H9 (cell line): ENCODE measurements around the gene SLC44A2. TPM values are rescaled to one million over a fixed set of nuclear protein-coding genes. Genes with fewer than 3 reads are reported as not detected.

ENCODE experiments used
- DNase-seq: peaks from one replicate; pipeline ENCODE4 v3.0.0-alpha.2; 2017
- H2AFZ ChIP-seq: one replicate; pipeline ENCODE4 v1.6.1; 2013; ENCODE audit warnings: mild to moderate bottlenecking, low read length, control low read depth, moderate library complexity
- H2AK5ac ChIP-seq: 2 replicates; pipeline ENCODE4 v1.6.1; 2013; ENCODE audit warnings: low read length, control low read depth, mixed read lengths; ENCODE audit not compliant: insufficient read length
- H2BK120ac ChIP-seq: one replicate; pipeline ENCODE4 v1.6.1; 2013; ENCODE audit warnings: low read depth, mild to moderate bottlenecking, low read length, control low read depth, inconsistent platforms; ENCODE audit not compliant: poor library complexity, severe bottlenecking
- H2BK12ac ChIP-seq: 2 replicates; pipeline ENCODE4 v1.6.1; 2013; ENCODE audit warnings: low read length, control low read depth, mixed read lengths, low read depth; ENCODE audit not compliant: insufficient read length
- H2BK15ac ChIP-seq: 2 replicates; pipeline ENCODE4 v1.6.1; 2013; ENCODE audit warnings: low read depth, low read length, control low read depth
- H2BK20ac ChIP-seq: one replicate; pipeline ENCODE4 v1.6.1; 2013; ENCODE audit warnings: low read depth, mild to moderate bottlenecking, low read length, control low read depth, inconsistent platforms; ENCODE audit not compliant: poor library complexity, severe bottlenecking
- H2BK5ac ChIP-seq: 2 replicates; pipeline ENCODE4 v1.6.1; 2013; ENCODE audit warnings: low read length, control low read depth, mixed read lengths; ENCODE audit not compliant: insufficient read length
- H3K14ac ChIP-seq: 2 replicates; pipeline ENCODE4 v1.6.1; 2013; ENCODE audit warnings: low read length, control low read depth; ENCODE audit not compliant: insufficient read depth
- H3K18ac ChIP-seq: 2 replicates; pipeline ENCODE4 v1.6.1; 2013; ENCODE audit warnings: low read depth, mild to moderate bottlenecking, mixed read lengths, low read length, control low read depth; ENCODE audit not compliant: insufficient read length
- H3K23ac ChIP-seq: 2 replicates; pipeline ENCODE4 v1.6.1; 2013; ENCODE audit warnings: low read length, control low read depth, mixed read lengths, low read depth; ENCODE audit not compliant: insufficient read length
- H3K23me2 ChIP-seq: 2 replicates; pipeline ENCODE4 v1.6.1; 2013; ENCODE audit warnings: low read depth, mild to moderate bottlenecking, mixed read lengths, low read length, control low read depth; ENCODE audit not compliant: insufficient read length, poor library complexity, severe bottlenecking
- H3K27ac ChIP-seq: 2 replicates; pipeline ENCODE4 v1.5.1; 2013; ENCODE audit warnings: low read length, control low read depth, mixed read lengths, low read depth; ENCODE audit not compliant: insufficient read length
- H3K27me3 ChIP-seq: 2 replicates; pipeline ENCODE4 v1.6.1; 2013; ENCODE audit warnings: low read length, control low read depth, inconsistent platforms; ENCODE audit not compliant: insufficient read depth
- H3K4ac ChIP-seq: 2 replicates; pipeline ENCODE4 v1.6.1; 2013; ENCODE audit warnings: low read depth, mild to moderate bottlenecking, control low read depth, inconsistent platforms, low read length, moderate library complexity
- H3K4me1 ChIP-seq: 2 replicates; pipeline ENCODE4 v1.6.1; 2013; ENCODE audit warnings: low read length, control low read depth, inconsistent platforms; ENCODE audit not compliant: insufficient read depth
- H3K4me2 ChIP-seq: 2 replicates; pipeline ENCODE4 v1.6.1; 2013; ENCODE audit warnings: low read length, control low read depth, mixed read lengths; ENCODE audit not compliant: insufficient read length, insufficient read depth
- H3K56ac ChIP-seq: 2 replicates; pipeline ENCODE4 v1.6.1; 2013; ENCODE audit warnings: low read depth, mild to moderate bottlenecking, mixed read lengths, low read length, control low read depth; ENCODE audit not compliant: insufficient read length
- H3K79me1 ChIP-seq: 2 replicates; pipeline ENCODE4 v1.6.1; 2013; ENCODE audit warnings: low read depth, mild to moderate bottlenecking, moderate library complexity, low read length, control low read depth, inconsistent platforms; ENCODE audit not compliant: insufficient read depth, poor library complexity, severe bottlenecking
- H3K79me2 ChIP-seq: 2 replicates; pipeline ENCODE4 v1.6.1; 2013; ENCODE audit warnings: low read length, control low read depth, inconsistent platforms; ENCODE audit not compliant: insufficient read depth
- H3K9ac ChIP-seq: 2 replicates; pipeline ENCODE4 v1.6.1; 2013; ENCODE audit warnings: low read length, control low read depth, mixed read lengths; ENCODE audit not compliant: insufficient read length; ENCODE audit errors: extremely low read depth
- H3K9me3 ChIP-seq: one replicate; pipeline ENCODE4 v1.6.1; 2013; ENCODE audit warnings: low read depth, low read length, inconsistent platforms; ENCODE audit not compliant: control insufficient read depth
- H3T11ph ChIP-seq: one replicate; pipeline ENCODE4 v1.6.1; 2013; ENCODE audit warnings: mild to moderate bottlenecking, low read length, control low read depth, inconsistent platforms
- H4K20me1 ChIP-seq: one replicate; pipeline ENCODE4 v1.6.1; 2013; ENCODE audit not compliant: control insufficient read depth, insufficient read length, insufficient read depth
- H4K5ac ChIP-seq: 2 replicates; pipeline ENCODE4 v1.6.1; 2013; ENCODE audit warnings: low read depth, mild to moderate bottlenecking, mixed read lengths, low read length, control low read depth; ENCODE audit not compliant: insufficient read length
- H4K8ac ChIP-seq: replicated peaks from 2 replicates; pipeline ENCODE4 v1.6.1; 2013; ENCODE audit warnings: low read length, control low read depth, mixed read lengths, low read depth; ENCODE audit not compliant: insufficient read length
- H4K91ac ChIP-seq: 2 replicates; pipeline ENCODE4 v1.6.1; 2013; ENCODE audit warnings: low read depth, mild to moderate bottlenecking, moderate library complexity, mixed read lengths, low read length, control low read depth; ENCODE audit not compliant: insufficient read length
- H3K27ac Mint-ChIP-seq, 3 experiments: 2 replicates in 2 of 3; 3 replicates in 1 of 3; pipeline ENCODE4 v1.8.0; 2020 to 2021; ENCODE audit warnings: mixed read lengths in 3 of 3, mild to moderate bottlenecking in 1 of 3, moderate library complexity in 1 of 3
- H3K27me3 Mint-ChIP-seq: 2 replicates; pipeline ENCODE4 v1.8.0; 2021; ENCODE audit warnings: low read depth, mild to moderate bottlenecking, moderate library complexity, mixed read lengths
- H3K36me3 Mint-ChIP-seq, 3 experiments: 2 replicates in 2 of 3; 3 replicates in 1 of 3; pipeline ENCODE4 v1.8.0; 2020 to 2021; ENCODE audit warnings: low read depth in 3 of 3, mixed read lengths in 3 of 3; ENCODE audit not compliant: insufficient read depth in 1 of 3
- H3K4me1 Mint-ChIP-seq, 2 experiments: 2 replicates each; pipeline ENCODE4 v1.8.0; 2020; ENCODE audit warnings: mixed read lengths in 2 of 2
- H3K4me3 Mint-ChIP-seq, 2 experiments: 2 replicates in 1 of 2; 3 replicates in 1 of 2; pipeline ENCODE4 v1.8.0; 2020 to 2021; ENCODE audit warnings: mild to moderate bottlenecking in 2 of 2, mixed read lengths in 2 of 2, moderate library complexity in 1 of 2
- H3K9me3 Mint-ChIP-seq, 2 experiments: 2 replicates in 1 of 2; 3 replicates in 1 of 2; pipeline ENCODE4 v1.8.0; 2020; ENCODE audit warnings: mild to moderate bottlenecking in 2 of 2, mixed read lengths in 2 of 2, moderate library complexity in 1 of 2
- CTCF ChIP-seq: fragments of 200-600 bp; sonication (generic); conservative IDR thresholded peaks from 3 replicates; pipeline ENCODE4 v1.8.0; 2021; ENCODE audit warnings: antibody characterized with exemption, mild to moderate bottlenecking
- WGBS: extraction: QIAGEN DNeasy Blood & Tissue Kit; methylation state at CpG from one replicate; pipeline ENCODE4 v1.1.7; 2013; ENCODE audit warnings: missing lambda C conversion rate, low lambda C conversion rate, mixed read lengths; ENCODE audit not compliant: insufficient read length; ENCODE audit errors: extremely low coverage; 5-methylcytosine and 5-hydroxymethylcytosine counted together
- total RNA-seq: library from RNA; stranded (reverse); gene quantifications from 2 replicates; pipeline ENCODE4 v1.2.1, GENCODE V29; 2021

Gene SLC44A2
- total RNA-seq, 1 experiment from 2014 or later, result 121 TPM

GRCh38 chr19:10682397-10683063, 57.2 kb downstream of the SLC44A2 start:
- Histone ChIP-seq H3K56ac (no peak overlapping the region), H4K5ac (no peak overlapping the region), H2AFZ (no peak overlapping the region), H3K4me1 (no peaks in the 10 kb centered on the region), H3K4ac (no peak overlapping the region), H3K23me2 (no peaks in the 10 kb centered on the region), H2BK12ac (no peak overlapping the region), H3K79me1 (peaks cover 11% of the 10 kb centered on the region), H3K4me2 (no peak overlapping the region), H3T11ph (no peak overlapping the region), H3K14ac (no peak overlapping the region), H2BK15ac (no peak overlapping the region), H2BK20ac (no peak overlapping the region), H3K27ac (no peak overlapping the region), H4K20me1 (peaks cover 3% of the 10 kb centered on the region), H4K91ac (no peak overlapping the region), H3K79me2 (peaks cover 3% of the 10 kb centered on the region; the same call in 1 of the 2 replicates), H3K9me3 (no peaks in the 10 kb centered on the region), H3K27me3 (no peaks in the 10 kb centered on the region), H2AK5ac (no peak overlapping the region), H3K9ac (no peak overlapping the region), H2BK5ac (no peak overlapping the region), H2BK120ac (no peak overlapping the region), H4K8ac (no peak overlapping the region), H3K23ac (no peak overlapping the region), H3K18ac (no peak overlapping the region)
- peak overlapping the region in 1 of 3 experiments; percentile 51; a peak in 2 of 7 replicates for H3K27ac Mint-ChIP-seq
- no CpG with 5 or more reads among the region's 15 CpGs for WGBS
- no peak for TF ChIP-seq CTCF
- no peaks in the 10 kb centered on the region for H3K9me3 Mint-ChIP-seq
- no peak for DNase-seq
- H3K36me3 Mint-ChIP-seq, result peaks cover 64 to 98% (median 97%) of the 10 kb centered on the region in 3 experiments
- H3K4me3 Mint-ChIP-seq, result no peak overlapping the region
- H3K27me3 Mint-ChIP-seq, result peaks cover 3% of the 10 kb centered on the region
- H3K4me1 Mint-ChIP-seq, result no peaks in the 10 kb centered on the region
